ENCODE data around the gene DYNC1H1. TPM values are rescaled to one million over a fixed set of nuclear protein-coding genes. Genes with fewer than 3 reads are reported as not detected.
A peak's percentile ranks its signal among the peaks of the same experiment; 100 is the strongest.

The DYNC1H1 gene
- 100 to 1,000 TPM; 290 to 339 (median 313) TPM for polyA plus RNA-seq (ENCODE audit: insufficient read length in 4 of 4)

- DNase-seq (ENCODE audit: low read depth in 4 of 4, low spot score in 2 of 4): peak in 2 of 4 donors; percentile 77 to 86
These were observed at the start of gene DYNC1H1 for GRCh38 chr14:101964297-101965180. DYNC1H1 (plus strand) TSS chr14:101964573; CDS start chr14:101964692, 119 bp downstream.

- DNase-seq (ENCODE audit: low read depth in 4 of 4, low spot score in 2 of 4): no peak
These were observed 48.2 kb upstream of the DYNC1H1 start for GRCh38 chr14:101915871-101916815.

- DNase-seq (ENCODE audit: low read depth in 4 of 4, low spot score in 2 of 4): no peak
These were observed 47.5 kb upstream of the DYNC1H1 start for GRCh38 chr14:101916816-101917412.

GRCh38 chr14:101917413-101918017, 46.9 kb upstream of the DYNC1H1 start:
- no peak for DNase-seq (ENCODE audit: low read depth in 4 of 4, low spot score in 2 of 4)

GRCh38 chr14:101918065-101918989, 46.0 kb upstream of the DYNC1H1 start:
- DNase-seq (ENCODE audit: low read depth in 4 of 4, low spot score in 2 of 4): no peak

- DNase-seq (ENCODE audit: low read depth in 4 of 4, low spot score in 2 of 4): no peak
These were observed 44.1 kb upstream of the DYNC1H1 start for GRCh38 chr14:101920271-101920670.

- DNase-seq (ENCODE audit: low read depth in 4 of 4, low spot score in 2 of 4): no peak
These were observed 41.5 kb upstream of the DYNC1H1 start for GRCh38 chr14:101922866-101923265.

- no peak for DNase-seq (ENCODE audit: low read depth in 4 of 4, low spot score in 2 of 4)
These were observed 39.2 kb upstream of the DYNC1H1 start for GRCh38 chr14:101925152-101925551.

GRCh38 chr14:101926085-101926484, 38.3 kb upstream of the DYNC1H1 start:
- DNase-seq (ENCODE audit: low read depth in 4 of 4, low spot score in 2 of 4): no peak

GRCh38 chr14:101926620-101927019, 37.8 kb upstream of the DYNC1H1 start:
- DNase-seq (ENCODE audit: low read depth in 4 of 4, low spot score in 2 of 4): no peak

GRCh38 chr14:101927859-101928258, 36.5 kb upstream of the DYNC1H1 start:
- DNase-seq (ENCODE audit: low read depth in 4 of 4, low spot score in 2 of 4): peak in 2 of 4 donors; percentile 22 to 23

- DNase-seq (ENCODE audit: low read depth in 4 of 4, low spot score in 2 of 4): no peak
These were observed 35.9 kb upstream of the DYNC1H1 start for GRCh38 chr14:101928415-101928841.

GRCh38 chr14:101929096-101929495, 35.3 kb upstream of the DYNC1H1 start:
- DNase-seq (ENCODE audit: low read depth in 4 of 4, low spot score in 2 of 4): no peak

GRCh38 chr14:101929946-101930345, 34.4 kb upstream of the DYNC1H1 start:
- no peak for DNase-seq (ENCODE audit: low read depth in 4 of 4, low spot score in 2 of 4)

- DNase-seq (ENCODE audit: low read depth in 4 of 4, low spot score in 2 of 4): no peak
These were observed 31.7 kb upstream of the DYNC1H1 start for GRCh38 chr14:101932673-101933072.

- no peak for DNase-seq (ENCODE audit: low read depth in 4 of 4, low spot score in 2 of 4)
These were observed 31.2 kb upstream of the DYNC1H1 start for GRCh38 chr14:101933209-101933608.

GRCh38 chr14:101934601-101935150, 29.7 kb upstream of the DYNC1H1 start:
- DNase-seq (ENCODE audit: low read depth in 4 of 4, low spot score in 2 of 4): no peak

GRCh38 chr14:101937926-101938767, 26.2 kb upstream of the DYNC1H1 start:
- DNase-seq (ENCODE audit: low read depth in 4 of 4, low spot score in 2 of 4): no peak
